IPS-18c (cell line): ENCODE measurements around the gene TTLL5.
"Not testable (repeated sequence)": the region's sequence is repeated elsewhere in the genome, so short reads cannot be mapped to it uniquely, and the experiment has no call there.

Source experiments
- H3K4me3 ChIP-seq: 2 replicates; pipeline ENCODE4 v1.7.0; 2013; ENCODE audit warnings: low read depth, mild to moderate bottlenecking, low read length, moderate library complexity; ENCODE audit not compliant: insufficient read depth
- H3K9me3 ChIP-seq: one replicate; pipeline ENCODE4 v1.6.1; 2013; ENCODE audit warnings: mild to moderate bottlenecking, low read length, moderate library complexity; ENCODE audit not compliant: control insufficient read depth, insufficient read depth

TTLL5 gene

GRCh38 chr14:75675265-75675960, 14.4 kb downstream of the TTLL5 start:
- H3K4me3 ChIP-seq: no peak overlapping the region

GRCh38 chr14:75685910-75686309, 24.9 kb downstream of the TTLL5 start:
- Histone ChIP-seq H3K4me3 (no peak overlapping the region), H3K9me3 (no peaks in the 10 kb centered on the region)

More at GRCh38 chr14:75675265-75675960, 14.4 kb downstream of the TTLL5 start:
- no peaks in the 10 kb centered on the region for H3K9me3 ChIP-seq

GRCh38 chr14:75689012-75689411, 28.0 kb downstream of the TTLL5 start:
- Histone ChIP-seq H3K4me3 (no peak overlapping the region), H3K9me3 (no peaks in the 10 kb centered on the region)

GRCh38 chr14:75690010-75690409, 29.0 kb downstream of the TTLL5 start:
- no peaks in the 10 kb centered on the region for H3K9me3 ChIP-seq
- H3K4me3 ChIP-seq: no peak overlapping the region

- H3K9me3 ChIP-seq: not testable (repeated sequence)
Observed at GRCh38 chr14:75695025-75695424, 34.0 kb downstream of the TTLL5 start.

GRCh38 chr14:75697386-75697785, 36.3 kb downstream of the TTLL5 start:
- Histone ChIP-seq H3K9me3 (no peaks in the 10 kb centered on the region), H3K4me3 (no peak overlapping the region)

More at GRCh38 chr14:75695025-75695424, 34.0 kb downstream of the TTLL5 start:
- H3K4me3 ChIP-seq: not testable (repeated sequence)

GRCh38 chr14:75697918-75698317, 36.9 kb downstream of the TTLL5 start:
- Histone ChIP-seq H3K4me3 (no peak overlapping the region), H3K9me3 (no peaks in the 10 kb centered on the region)

GRCh38 chr14:75699331-75699730, 38.3 kb downstream of the TTLL5 start:
- H3K9me3 ChIP-seq: no peaks in the 10 kb centered on the region
- H3K4me3 ChIP-seq: no peak overlapping the region

GRCh38 chr14:75700295-75700694, 39.2 kb downstream of the TTLL5 start:
- no peaks in the 10 kb centered on the region for H3K9me3 ChIP-seq
- H3K4me3 ChIP-seq: no peak overlapping the region

- H3K4me3 ChIP-seq: no peak overlapping the region
- no peaks in the 10 kb centered on the region for H3K9me3 ChIP-seq
Observed at GRCh38 chr14:75702122-75702521, 41.1 kb downstream of the TTLL5 start.

GRCh38 chr14:75702616-75703261, 41.7 kb downstream of the TTLL5 start:
- Histone ChIP-seq H3K4me3 (no peak overlapping the region), H3K9me3 (no peaks in the 10 kb centered on the region)

- no peaks in the 10 kb centered on the region for H3K9me3 ChIP-seq
Observed at GRCh38 chr14:75703467-75703866, 42.4 kb downstream of the TTLL5 start.

GRCh38 chr14:75705014-75705413, 44.0 kb downstream of the TTLL5 start:
- no peak overlapping the region for H3K4me3 ChIP-seq
- H3K9me3 ChIP-seq: no peaks in the 10 kb centered on the region

More at GRCh38 chr14:75703467-75703866, 42.4 kb downstream of the TTLL5 start:
- H3K4me3 ChIP-seq: no peak overlapping the region

- no peak overlapping the region for H3K4me3 ChIP-seq
- no peaks in the 10 kb centered on the region for H3K9me3 ChIP-seq
Observed at GRCh38 chr14:75709207-75709812, 48.3 kb downstream of the TTLL5 start.

GRCh38 chr14:75711105-75711795, 50.2 kb downstream of the TTLL5 start:
- H3K9me3 ChIP-seq: no peaks in the 10 kb centered on the region
- H3K4me3 ChIP-seq: no peak overlapping the region

GRCh38 chr14:75711796-75712211, 50.8 kb downstream of the TTLL5 start:
- Histone ChIP-seq H3K4me3 (no peak overlapping the region), H3K9me3 (no peaks in the 10 kb centered on the region)

- H3K9me3 ChIP-seq: no peaks in the 10 kb centered on the region
Observed at GRCh38 chr14:75714991-75715390, 53.9 kb downstream of the TTLL5 start.

More at GRCh38 chr14:75714991-75715390, 53.9 kb downstream of the TTLL5 start:
- H3K4me3 ChIP-seq: no peak overlapping the region
